ENCODE measurements around the gene RASA4B. TPM values are rescaled to one million over a fixed set of nuclear protein-coding genes. Genes with fewer than 3 reads are reported as not detected.
A peak's percentile ranks its signal among the peaks of the same experiment; 100 is the strongest.
"Not testable (repeated sequence)": the region's sequence is repeated elsewhere in the genome, so short reads cannot be mapped to it uniquely, and the experiment has no call there.

The RASA4B gene
- total and polyA plus RNA-seq, 9 of the 15 experiments (the other 6 are each of a cell fraction or from before 2014, with no cell fraction given) = 0.01 to 2.9 (median 1.5) TPM; not detected in 1

- intact Hi-C loops (cut with micrococcal nuclease); H3K4me2 ChIP-seq (ENCODE audit: insufficient read depth, low read length); POLR2A ChIA-PET; H2AFZ ChIP-seq (ENCODE audit: low read depth, low read length); H3K9me3 ChIP-seq (replicated peaks; ENCODE audit: control insufficient read depth, insufficient read depth, low read depth, low read length); H3K9me1 ChIP-seq (ENCODE audit: control insufficient read depth, insufficient read depth, low read length); H4K20me1 ChIP-seq (replicated peaks; ENCODE audit: control insufficient read depth, insufficient read depth, low read length); H3K9ac ChIP-seq (ENCODE audit: insufficient read depth in 1 of 2, low read depth in 2 of 2, low read length in 2 of 2); FAIRE-seq; DNase-seq (ENCODE audit: extremely low read depth in 1 of 4, low spot score in 3 of 4); H3K79me2 ChIP-seq (ENCODE audit: control insufficient read depth, insufficient read depth, low read length); H3K27ac ChIP-seq (ENCODE audit: extremely low read depth, low read depth, low read length); H3K4me3 ChIP-seq; H3K36me3 ChIP-seq (ENCODE audit: control insufficient read depth, insufficient read depth, low read length); CTCF ChIA-PET (ENCODE audit: low intra/inter-chr PET ratio); H3K27me3 ChIP-seq (ENCODE audit: control insufficient read depth in 2 of 2, insufficient read depth in 2 of 2, low read length in 2 of 2); BruUV-seq (replicated peaks); H3K4me1 ChIP-seq (replicated peaks in 1 of 2; ENCODE audit: control insufficient read depth in 2 of 2, insufficient read depth in 2 of 2, low read length in 2 of 2): not testable (repeated sequence)
- WGBS (ENCODE audit: insufficient coverage, low coverage, missing lambda C conversion rate) = no CpG with 5 or more reads among the region's 33 CpGs
- in situ Hi-C loops (cut with MboI) = loop anchor here (25.0 kb wide), 1 partner anchor 569 kb away; the partner anchor contains the start of gene FBXL13
- ATAC-seq = peak; percentile 81
Measured at GRCh38 chr7:102493220-102493935, 24.2 kb downstream of the RASA4B start.

GRCh38 chr7:102490529-102491075, 27.0 kb downstream of the RASA4B start:
- H3K9ac ChIP-seq (ENCODE audit: insufficient read depth in 1 of 2, low read depth in 2 of 2, low read length in 2 of 2); POLR2A ChIA-PET; H3K4me2 ChIP-seq (ENCODE audit: insufficient read depth, low read length); DNase-seq (ENCODE audit: extremely low read depth in 1 of 4, low spot score in 3 of 4); H2AFZ ChIP-seq (ENCODE audit: low read depth, low read length); H3K36me3 ChIP-seq (ENCODE audit: control insufficient read depth, insufficient read depth, low read length); intact Hi-C loops (cut with micrococcal nuclease); H3K9me1 ChIP-seq (ENCODE audit: control insufficient read depth, insufficient read depth, low read length); H3K27me3 ChIP-seq (ENCODE audit: control insufficient read depth in 2 of 2, insufficient read depth in 2 of 2, low read length in 2 of 2); H3K9me3 ChIP-seq (replicated peaks; ENCODE audit: control insufficient read depth, insufficient read depth, low read depth, low read length); H4K20me1 ChIP-seq (replicated peaks; ENCODE audit: control insufficient read depth, insufficient read depth, low read length); H3K4me3 ChIP-seq; H3K79me2 ChIP-seq (ENCODE audit: control insufficient read depth, insufficient read depth, low read length); H3K4me1 ChIP-seq (replicated peaks in 1 of 2; ENCODE audit: control insufficient read depth in 2 of 2, insufficient read depth in 2 of 2, low read length in 2 of 2); BruUV-seq (replicated peaks); CTCF ChIA-PET (ENCODE audit: low intra/inter-chr PET ratio); H3K27ac ChIP-seq (ENCODE audit: extremely low read depth, low read depth, low read length): not testable (repeated sequence)
- ATAC-seq = peak; percentile 97
- FAIRE-seq = peak; percentile 83
- WGBS (ENCODE audit: insufficient coverage, low coverage, missing lambda C conversion rate) = 0% methylated on average over 2 of the region's 12 CpGs
- in situ Hi-C loops (cut with MboI) = loop anchor here (25.0 kb wide), 1 partner anchor 572 kb away; the partner anchor contains the start of gene FBXL13

GRCh38 chr7:102484317-102484716, 33.3 kb downstream of the RASA4B start:
- H3K9me3 ChIP-seq (replicated peaks; ENCODE audit: control insufficient read depth, insufficient read depth, low read depth, low read length); H3K4me1 ChIP-seq (replicated peaks in 1 of 2; ENCODE audit: control insufficient read depth in 2 of 2, insufficient read depth in 2 of 2, low read length in 2 of 2); H3K36me3 ChIP-seq (ENCODE audit: control insufficient read depth, insufficient read depth, low read length); H3K4me3 ChIP-seq; H3K9me1 ChIP-seq (ENCODE audit: control insufficient read depth, insufficient read depth, low read length); H3K4me2 ChIP-seq (ENCODE audit: insufficient read depth, low read length); intact Hi-C loops (cut with micrococcal nuclease); FAIRE-seq; H3K27me3 ChIP-seq (ENCODE audit: control insufficient read depth in 2 of 2, insufficient read depth in 2 of 2, low read length in 2 of 2); H2AFZ ChIP-seq (ENCODE audit: low read depth, low read length); H3K9ac ChIP-seq (ENCODE audit: insufficient read depth in 1 of 2, low read depth in 2 of 2, low read length in 2 of 2); BruUV-seq (replicated peaks); POLR2A ChIA-PET; DNase-seq (ENCODE audit: extremely low read depth in 1 of 4, low spot score in 3 of 4); H3K79me2 ChIP-seq (ENCODE audit: control insufficient read depth, insufficient read depth, low read length); CTCF ChIA-PET (ENCODE audit: low intra/inter-chr PET ratio); H3K27ac ChIP-seq (ENCODE audit: extremely low read depth, low read depth, low read length); H4K20me1 ChIP-seq (replicated peaks; ENCODE audit: control insufficient read depth, insufficient read depth, low read length): not testable (repeated sequence)
- WGBS (ENCODE audit: insufficient coverage, low coverage, missing lambda C conversion rate) = no CpG with 5 or more reads among the region's 5 CpGs
- peak; percentile 85 for ATAC-seq
- in situ Hi-C loops (cut with MboI) = loop anchor here (25.0 kb wide), 1 partner anchor 578 kb away; the partner anchor contains the start of gene FBXL13

GRCh38 chr7:102481962-102482361, 35.6 kb downstream of the RASA4B start:
- H4K20me1 ChIP-seq (replicated peaks; ENCODE audit: control insufficient read depth, insufficient read depth, low read length); H3K4me2 ChIP-seq (ENCODE audit: insufficient read depth, low read length); intact Hi-C loops (cut with micrococcal nuclease); H3K27me3 ChIP-seq (ENCODE audit: control insufficient read depth in 2 of 2, insufficient read depth in 2 of 2, low read length in 2 of 2); DNase-seq (ENCODE audit: extremely low read depth in 1 of 4, low spot score in 3 of 4); BruUV-seq (replicated peaks); H3K9me1 ChIP-seq (ENCODE audit: control insufficient read depth, insufficient read depth, low read length); H3K79me2 ChIP-seq (ENCODE audit: control insufficient read depth, insufficient read depth, low read length); FAIRE-seq; CTCF ChIA-PET (ENCODE audit: low intra/inter-chr PET ratio); H3K4me1 ChIP-seq (replicated peaks in 1 of 2; ENCODE audit: control insufficient read depth in 2 of 2, insufficient read depth in 2 of 2, low read length in 2 of 2); H2AFZ ChIP-seq (ENCODE audit: low read depth, low read length); H3K4me3 ChIP-seq; H3K36me3 ChIP-seq (ENCODE audit: control insufficient read depth, insufficient read depth, low read length); H3K9me3 ChIP-seq (replicated peaks; ENCODE audit: control insufficient read depth, insufficient read depth, low read depth, low read length); H3K9ac ChIP-seq (ENCODE audit: insufficient read depth in 1 of 2, low read depth in 2 of 2, low read length in 2 of 2); POLR2A ChIA-PET; H3K27ac ChIP-seq (ENCODE audit: extremely low read depth, low read depth, low read length); ATAC-seq: not testable (repeated sequence)
- in situ Hi-C loops (cut with MboI) = loop anchor here (25.0 kb wide), 1 partner anchor 580 kb away; the partner anchor contains the start of gene FBXL13
- WGBS (ENCODE audit: insufficient coverage, low coverage, missing lambda C conversion rate) = no CpG with 5 or more reads among the region's 10 CpGs
